GM18868 (cell line): ENCODE results near the gene BCAP31.
"Not testable (repeated sequence)": the region's sequence is repeated elsewhere in the genome, so short reads cannot be mapped to it uniquely, and the experiment has no call there.

Source experiments
- ATAC-seq: cut with Tn5 transposase; IDR thresholded peaks from one replicate; pipeline ENCODE4 v1.9.1; 2021; ENCODE audit warnings: mild to moderate bottlenecking, moderate library complexity; ENCODE audit not compliant: unreplicated experiment

Gene BCAP31

DNA sequence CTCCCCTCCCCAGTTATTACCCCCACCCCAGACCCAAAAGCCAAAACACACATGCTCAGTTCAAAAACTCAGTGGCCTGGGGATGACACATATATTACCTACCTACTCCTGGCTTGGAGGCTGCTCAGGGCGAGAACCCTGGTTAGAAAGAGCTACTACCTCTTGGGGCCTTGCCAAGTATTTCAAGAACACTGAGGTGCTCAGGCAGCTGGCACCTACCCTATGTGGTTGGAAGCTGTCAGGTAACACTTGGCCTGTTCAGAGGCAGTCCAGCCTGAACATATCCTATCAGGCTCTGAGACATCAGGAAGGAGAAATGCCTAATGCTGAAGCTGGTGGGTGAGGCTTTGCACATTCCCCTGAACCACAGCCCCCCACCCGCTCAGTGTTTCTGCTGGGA is 4.9 kb downstream of the BCAP31 start:
- ATAC-seq: no peak

- no peak for ATAC-seq
These were observed 6.7 kb downstream of the BCAP31 start for GRCh38 chrX:153717445-153717844.

GRCh38 chrX:153714256-153714655 is 9.9 kb downstream of the BCAP31 start:
- no peak for ATAC-seq

DNA sequence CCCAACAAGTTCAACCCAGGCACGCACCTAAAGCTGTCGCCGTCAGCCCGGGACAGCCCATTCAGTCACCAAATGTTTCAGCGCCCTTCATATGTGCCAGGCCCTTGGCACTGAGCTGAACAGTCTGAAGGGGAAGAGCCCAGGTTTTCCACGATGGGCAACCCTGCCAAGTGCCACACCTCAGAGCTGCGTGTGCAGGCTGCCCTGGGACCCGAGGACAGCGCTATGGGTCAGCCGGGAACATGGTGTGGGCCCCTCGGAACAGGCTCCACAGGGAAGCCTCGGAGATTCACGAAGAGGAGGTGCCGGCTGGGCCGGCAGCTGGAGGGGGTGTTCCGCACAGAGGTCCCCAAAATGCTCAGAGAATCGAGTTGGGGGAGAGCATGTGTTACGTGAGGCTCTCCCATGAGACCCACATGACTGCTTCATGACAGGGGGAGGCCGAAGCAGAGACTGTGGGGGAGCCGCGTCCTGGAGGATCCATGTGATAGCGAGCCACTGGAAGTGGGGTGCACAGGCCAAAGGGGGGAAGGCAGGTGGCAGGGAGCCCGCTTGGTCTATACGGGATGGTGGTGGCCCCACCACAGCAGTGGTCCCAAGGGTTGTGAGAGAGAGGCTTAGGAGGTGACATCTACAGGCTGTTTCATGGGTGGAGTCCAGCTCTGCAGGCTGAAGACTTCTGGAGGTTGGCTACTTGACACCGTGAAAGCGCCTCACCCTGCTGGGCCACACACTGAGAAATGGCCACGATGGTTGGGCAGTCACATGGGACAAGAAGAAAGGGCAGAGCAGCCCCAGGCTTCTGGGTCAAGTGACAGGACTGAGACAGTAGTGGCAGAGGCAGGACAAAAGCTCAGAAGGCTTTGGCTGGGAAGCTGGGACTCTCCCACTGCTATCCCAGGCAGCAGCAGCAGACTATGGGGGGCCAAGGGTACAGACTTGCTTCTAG is 14.2 kb downstream of the BCAP31 start:
- no peak for ATAC-seq

DNA sequence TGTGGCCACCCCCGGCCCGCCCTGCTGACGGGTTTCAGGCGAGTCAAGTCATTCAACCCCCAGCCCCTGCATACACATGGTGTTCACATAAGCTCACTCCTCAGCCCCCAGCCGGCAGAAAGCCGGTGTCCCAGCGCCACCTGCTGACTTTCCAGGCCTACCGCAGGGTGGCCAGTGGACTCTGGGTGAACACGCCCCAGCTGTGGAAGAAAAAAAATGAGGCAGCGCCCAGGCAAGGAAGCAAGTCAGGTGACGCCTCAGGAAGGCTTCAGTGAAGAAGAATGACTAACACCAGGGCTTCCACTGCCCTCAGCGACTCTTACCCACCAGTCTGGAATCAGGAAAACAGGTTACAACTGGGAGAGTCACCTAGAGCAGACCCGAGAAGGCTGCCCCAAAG is 15.8 kb downstream of the BCAP31 start:
- no peak for ATAC-seq

DNA sequence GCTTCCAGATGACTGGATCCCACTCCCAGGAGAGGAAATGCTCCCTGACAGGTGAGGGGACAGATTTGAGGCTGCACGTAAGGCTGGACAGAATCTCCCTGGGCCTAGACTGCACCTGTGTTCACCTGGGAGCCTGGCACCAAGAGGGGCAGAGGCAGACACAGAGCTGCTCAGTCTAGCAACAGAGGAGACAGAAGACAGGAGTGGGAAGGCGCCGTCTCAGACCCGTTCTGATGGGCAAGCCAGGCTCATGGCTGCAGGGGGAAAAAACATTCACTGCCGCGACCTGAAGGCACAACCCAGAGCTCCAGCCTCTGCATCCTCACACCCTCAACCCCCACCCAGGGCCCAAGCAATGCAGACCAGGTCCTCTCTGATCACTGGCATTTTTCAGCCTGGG is 16.8 kb downstream of the BCAP31 start:
- no peak for ATAC-seq

DNA sequence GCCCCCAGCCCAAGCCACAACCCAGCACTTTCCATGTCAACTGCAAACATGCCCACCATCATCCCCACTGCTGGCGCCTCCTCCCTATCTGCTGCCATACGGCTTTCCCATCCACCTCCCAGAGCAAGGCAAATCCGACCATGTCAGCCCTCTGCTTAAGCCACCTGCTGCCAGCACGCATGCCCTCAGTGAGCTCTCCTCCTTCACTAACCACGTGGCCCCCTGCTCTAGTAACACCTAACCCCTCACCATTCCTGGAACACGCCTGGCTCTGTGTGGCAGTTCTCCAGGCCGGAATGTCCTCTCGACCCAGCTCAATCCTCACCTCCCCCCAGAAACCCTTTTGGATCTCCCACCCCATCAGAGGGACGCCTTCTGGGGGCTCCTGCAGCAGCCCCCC is 17.4 kb downstream of the BCAP31 start:
- no peak for ATAC-seq

DNA sequence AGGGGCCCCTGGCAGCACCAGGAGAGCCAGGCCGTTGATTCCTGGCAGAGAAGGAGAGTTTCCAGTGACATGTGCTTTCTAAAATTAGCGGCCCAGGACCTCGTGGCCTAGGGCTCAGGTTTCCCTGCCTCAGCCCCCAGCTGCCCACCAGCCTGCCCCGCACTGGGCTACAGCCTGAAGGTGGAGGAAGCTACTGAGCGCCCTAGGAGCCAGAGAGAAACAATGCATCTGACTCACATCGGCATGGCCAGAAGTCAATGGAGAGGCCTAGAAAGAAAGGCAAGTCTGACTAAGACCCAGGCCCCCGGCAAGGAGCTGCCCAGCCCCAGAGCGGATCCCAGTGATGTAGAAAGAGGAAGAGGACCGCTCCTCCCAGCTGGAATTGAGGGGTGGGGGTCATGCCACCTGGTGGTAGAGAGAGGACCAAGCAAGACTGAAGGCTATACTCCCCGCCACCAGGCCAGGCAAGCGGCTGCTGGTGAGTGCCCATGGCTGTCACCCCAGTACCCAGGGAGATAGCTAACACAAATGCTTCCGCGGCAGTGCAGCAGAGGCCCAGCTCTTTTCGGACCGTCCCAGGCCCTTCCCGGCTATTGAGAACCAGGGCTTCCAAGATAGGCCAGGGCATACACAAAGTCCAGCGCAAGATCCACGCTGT is 18.7 kb downstream of the BCAP31 start:
- not testable (repeated sequence) for ATAC-seq

- not testable (repeated sequence) for ATAC-seq
These were observed 19.4 kb downstream of the BCAP31 start for GRCh38 chrX:153704631-153705402.

DNA sequence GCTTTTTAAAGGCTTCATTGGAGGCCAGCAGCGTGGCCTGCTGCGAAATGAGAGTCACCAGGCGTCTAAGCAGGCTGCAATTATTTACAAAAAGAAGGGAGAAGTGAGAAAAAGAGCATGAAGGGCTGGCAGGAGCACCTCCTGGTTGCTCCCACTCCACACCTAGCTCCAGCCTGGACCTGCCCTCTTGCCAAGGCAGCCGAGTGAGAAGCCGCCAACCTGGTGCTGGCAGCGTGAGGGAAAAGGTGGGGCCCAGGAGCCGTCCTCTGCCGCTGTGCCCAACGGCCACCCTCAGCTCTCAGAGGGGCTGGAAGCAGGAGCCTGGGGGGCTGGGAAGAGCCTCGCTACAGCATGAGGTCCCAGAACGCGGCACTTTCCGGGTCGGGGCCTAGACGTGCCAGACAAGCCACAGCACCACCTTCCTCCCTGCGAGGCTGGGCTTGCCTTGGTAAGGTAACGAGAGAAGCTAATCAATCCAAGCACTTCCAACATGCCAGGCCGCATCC is 20.1 kb downstream of the BCAP31 start:
- ATAC-seq: no peak

GRCh38 chrX:153703036-153703370 is 21.2 kb downstream of the BCAP31 start:
- ATAC-seq: no peak

- ATAC-seq: no peak
These were observed 21.7 kb downstream of the BCAP31 start for GRCh38 chrX:153702336-153703035.

DNA sequence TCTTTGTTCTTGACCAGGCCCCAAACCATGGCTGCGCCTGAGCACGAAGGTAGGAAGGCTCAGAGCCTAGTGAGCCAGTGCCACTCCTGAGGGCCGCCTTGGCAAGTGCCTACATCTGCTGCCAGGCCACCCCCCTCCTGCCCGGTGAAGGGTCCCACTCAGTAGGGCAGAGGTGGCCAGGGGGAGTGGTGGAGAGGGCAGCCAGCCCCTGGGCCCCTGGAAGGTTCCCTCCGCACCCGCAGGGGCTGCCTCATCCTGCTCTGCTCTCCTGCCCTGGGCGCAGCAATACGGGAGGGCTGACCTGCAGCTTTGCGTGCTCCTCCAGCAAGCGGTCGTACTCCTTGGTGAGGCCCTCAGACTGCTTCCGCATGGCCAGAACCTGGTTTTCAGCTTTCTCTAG is 22.5 kb downstream of the BCAP31 start:
- ATAC-seq: no peak

DNA sequence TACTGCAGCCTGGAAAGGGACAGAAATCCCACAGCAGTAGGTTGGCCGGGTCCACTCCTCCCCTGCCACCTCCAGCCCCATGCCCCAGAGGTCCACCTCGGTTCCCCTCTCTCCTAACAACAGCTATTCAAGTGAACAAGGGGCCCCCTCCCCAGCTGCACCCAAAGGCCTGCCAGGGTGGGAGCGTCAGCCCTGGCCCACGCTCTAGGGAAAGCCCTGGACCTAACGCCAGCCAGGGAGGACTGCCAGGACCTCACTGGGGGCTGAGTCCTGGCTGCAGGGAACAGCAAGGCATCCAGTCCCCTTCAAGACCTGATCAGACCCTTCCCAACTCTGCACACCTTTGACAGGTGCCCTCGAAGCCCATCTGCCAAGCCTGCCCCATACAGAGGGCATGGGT is 23.2 kb downstream of the BCAP31 start:
- no peak for ATAC-seq

DNA sequence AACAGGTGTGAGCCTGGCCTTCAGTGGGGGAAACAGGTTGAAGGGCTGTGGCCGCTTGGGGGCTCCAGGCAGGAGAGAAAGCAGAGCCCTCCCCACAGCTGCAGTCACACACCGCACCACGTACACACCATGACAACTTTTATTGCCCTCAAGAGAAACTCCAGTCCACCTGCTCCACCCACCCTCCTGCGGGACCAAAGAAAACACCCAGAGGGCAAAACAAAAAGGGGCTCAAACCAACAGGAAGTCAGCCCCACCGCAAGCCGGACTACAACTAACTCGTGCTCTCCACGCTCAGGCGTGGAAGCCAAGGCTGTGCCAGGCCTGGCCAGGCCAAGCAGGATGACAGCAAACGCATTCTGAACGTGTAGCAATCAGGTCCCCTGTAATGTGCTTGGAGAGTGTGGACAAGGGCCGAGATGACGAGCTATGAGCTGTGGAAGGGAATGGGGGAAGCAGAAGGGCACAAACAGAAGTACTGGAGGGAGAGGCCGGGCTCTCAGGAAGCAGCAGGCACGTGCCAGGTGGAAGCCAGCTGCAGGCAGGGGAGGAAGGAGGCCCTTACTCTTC is 23.7 kb downstream of the BCAP31 start:
- no peak for ATAC-seq

DNA sequence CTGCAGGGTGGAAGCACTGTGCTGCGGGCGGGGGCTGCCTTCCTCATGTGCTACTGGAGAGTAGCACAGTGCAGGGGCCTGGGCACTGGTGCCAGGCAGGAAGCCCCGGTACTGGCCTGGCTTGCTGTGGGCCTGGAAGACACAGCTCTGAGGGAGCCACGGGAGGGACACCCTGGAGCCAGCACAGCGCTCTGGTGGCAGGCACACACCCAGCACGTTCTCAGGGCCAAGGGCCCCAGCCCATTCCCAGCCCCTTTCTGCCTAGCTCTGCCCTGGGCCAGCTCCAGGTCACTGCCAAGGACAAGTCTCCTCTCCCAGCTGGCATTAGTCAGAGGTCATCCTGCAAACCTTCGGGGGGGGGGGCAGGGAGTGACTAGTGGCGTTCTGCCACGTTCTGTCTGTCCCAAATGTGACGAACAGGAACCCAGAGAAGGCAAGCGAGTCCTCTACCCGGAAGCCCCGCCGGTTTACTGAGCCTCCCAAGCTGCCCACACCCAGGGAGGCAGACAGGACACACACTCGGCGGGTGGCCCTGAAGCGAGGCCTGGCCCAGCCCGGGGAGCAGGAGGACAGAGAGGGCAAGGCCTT is 24.3 kb downstream of the BCAP31 start:
- not testable (repeated sequence) for ATAC-seq

GRCh38 chrX:153699210-153699783 is 24.9 kb downstream of the BCAP31 start:
- ATAC-seq: not testable (repeated sequence)

DNA sequence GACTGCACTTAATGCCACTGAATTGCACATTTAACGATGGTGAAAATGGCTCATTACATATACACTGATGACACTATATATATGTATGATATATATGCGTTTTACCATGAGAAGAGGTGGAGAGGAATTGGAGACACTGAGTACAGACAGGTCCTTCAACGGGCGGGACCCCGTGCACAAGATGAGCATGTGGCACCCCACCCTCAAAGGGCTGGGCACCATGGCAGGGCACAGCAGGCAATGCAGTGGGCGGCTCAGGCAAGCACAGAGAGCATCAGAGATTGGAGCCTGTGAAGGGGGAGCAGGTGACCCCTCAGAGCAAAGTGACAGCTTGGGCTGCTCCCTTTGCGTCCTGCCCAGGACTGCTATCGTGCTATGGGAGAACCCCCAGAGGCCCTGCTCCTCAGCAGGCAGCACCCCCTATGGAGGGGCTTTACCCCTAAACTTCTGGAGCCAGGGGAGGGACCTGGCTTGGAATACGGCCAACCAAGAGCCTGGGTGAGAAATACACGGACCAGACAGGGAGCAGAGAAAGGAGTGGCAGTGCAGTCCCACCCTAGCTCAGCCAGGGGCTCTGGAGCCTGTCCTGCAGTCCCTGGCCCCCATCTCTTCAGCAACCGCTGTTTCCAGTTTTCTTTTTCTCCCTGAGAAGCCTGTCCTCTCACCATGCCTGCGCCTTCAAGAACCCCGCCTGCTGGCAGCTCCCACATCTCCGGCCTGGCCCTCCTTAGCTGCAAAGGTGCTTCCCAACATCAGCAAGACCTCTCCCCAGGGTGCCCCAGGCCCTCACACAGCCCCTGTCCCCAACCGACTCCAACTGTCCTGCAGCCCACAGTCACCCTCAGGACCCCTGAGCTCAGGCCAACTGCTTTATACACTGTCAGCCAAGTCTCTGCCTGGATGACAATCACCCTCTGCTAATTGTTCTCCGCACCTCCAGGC is 26.0 kb downstream of the BCAP31 start:
- ATAC-seq: no peak
